Naive thymus-derived CD4-positive, alpha-beta T cell (primary cell): Measurements from ENCODE around the gene CT47C1. TPM values are rescaled to one million over a fixed set of nuclear protein-coding genes. Genes with fewer than 3 reads are reported as not detected.
"Not testable (repeated sequence)": the region's sequence is repeated elsewhere in the genome, so short reads cannot be mapped to it uniquely, and the experiment has no call there.

Experiments used
- ATAC-seq: fragments of 150-1000 bp; cut with Tn5 transposase; 2 replicates; pipeline ENCODE4 v1.10.0; 2021; ENCODE audit warnings: mild to moderate bottlenecking, moderate library complexity
- CTCF ChIA-PET: fragments of 350-600 bp; sonication (Branson Sonifier 250); formaldehyde crosslinking; loops from one replicate; lab custom pipeline; 2021; ENCODE audit warnings: antibody characterized with exemption; lab: Charles Lee
- POLR2A ChIA-PET: fragments of 350-600 bp; sonication (Branson Sonifier 250); formaldehyde crosslinking; loops from one replicate; lab custom pipeline; 2021; ENCODE audit warnings: antibody characterized with exemption, inconsistent platforms; lab: Charles Lee
- DNase-seq, 9 donors: peaks; one replicate each; pipeline versions ENCODE4 v3.0.0 to v3.0.0-alpha.2; 2020 to 2022; ENCODE audit warnings: mixed read lengths in 1 of 9
- H3K27ac ChIP-seq: one replicate; pipeline ENCODE4 v1.7.0; 2013; ENCODE audit warnings: mild to moderate bottlenecking, low read depth, low read length, moderate library complexity
- H3K27me3 ChIP-seq, 2 donors: one replicate each; pipeline ENCODE4 v1.7.0; 2013; ENCODE audit warnings: low read length in 2 of 2, mild to moderate bottlenecking in 2 of 2, moderate library complexity in 2 of 2; ENCODE audit not compliant: control insufficient read depth in 2 of 2, insufficient read depth in 2 of 2
- H3K36me3 ChIP-seq, 3 experiments: 1 replicate in 2 of 3; 2 replicates in 1 of 3; pipeline ENCODE4 v1.7.0; 2013; ENCODE audit warnings: low read length in 3 of 3, mild to moderate bottlenecking in 3 of 3, moderate library complexity in 1 of 3; ENCODE audit not compliant: insufficient read depth in 3 of 3, control insufficient read depth in 2 of 3
- H3K4me1 ChIP-seq, 2 donors: one replicate each; pipeline ENCODE4 v1.7.0; 2013; ENCODE audit warnings: low read length in 2 of 2, mild to moderate bottlenecking in 2 of 2, moderate library complexity in 1 of 2; ENCODE audit not compliant: control insufficient read depth in 2 of 2, insufficient read depth in 2 of 2
- H3K4me3 ChIP-seq: 2 replicates; pipeline ENCODE4 v1.7.0; 2013; ENCODE audit warnings: mild to moderate bottlenecking, low read length
- H3K9me3 ChIP-seq, 3 experiments: 1 replicate in 2 of 3; 2 replicates in 1 of 3; pipeline ENCODE4 v1.7.0; 2013; ENCODE audit warnings: low read length in 3 of 3; ENCODE audit not compliant: control insufficient read depth in 2 of 3
- H3K27ac Mint-ChIP-seq, 9 donors: one replicate each; pipeline ENCODE4 v1.8.0; 2020 to 2022; ENCODE audit warnings: mixed read lengths in 9 of 9, mild to moderate bottlenecking in 8 of 9, moderate library complexity in 5 of 9, inconsistent platforms in 2 of 9
- H3K27me3 Mint-ChIP-seq, 5 donors: one replicate each; pipeline ENCODE4 v1.8.0; 2021 to 2022; ENCODE audit warnings: mixed read lengths in 5 of 5, mild to moderate bottlenecking in 1 of 5
- H3K36me3 Mint-ChIP-seq, 5 donors: one replicate each; pipeline ENCODE4 v1.8.0; 2020 to 2022; ENCODE audit warnings: mixed read lengths in 5 of 5, mild to moderate bottlenecking in 3 of 5, inconsistent platforms in 1 of 5
- H3K4me1 Mint-ChIP-seq, 7 donors: one replicate each; pipeline ENCODE4 v1.8.0; 2020 to 2022; ENCODE audit warnings: mixed read lengths in 7 of 7, mild to moderate bottlenecking in 3 of 7, inconsistent platforms in 1 of 7
- H3K4me3 Mint-ChIP-seq, 10 donors: one replicate each; pipeline ENCODE4 v1.8.0; 2020 to 2022; ENCODE audit warnings: mild to moderate bottlenecking in 10 of 10, mixed read lengths in 10 of 10, moderate library complexity in 6 of 10, inconsistent platforms in 2 of 10
- H3K9me3 Mint-ChIP-seq, 11 donors: one replicate each; pipeline ENCODE4 v1.8.0; 2020 to 2022; ENCODE audit warnings: mixed read lengths in 11 of 11, mild to moderate bottlenecking in 4 of 11, inconsistent platforms in 1 of 11, moderate library complexity in 1 of 11
- intact Hi-C, 2 donors: fragments of 100-400 bp; cut with micrococcal nuclease; formaldehyde crosslinking; loops; one replicate each; pipeline ENCODE4 v1.15.1; 2023
- polyA plus RNA-seq, 2 donors: library from polyadenylated mRNA; unstranded; fragments of 300-500 nt; fragmentation: Illumina TruSeq; gene quantifications; one replicate each; pipeline ENCODE4 v1.2.3, GENCODE V29; 2021
- total RNA-seq, 6 experiments: library from RNA in 5 of 6; stranded (reverse) in 5 of 6; gene quantifications; 1 replicate in 5 of 6; 2 replicates in 1 of 6; pipeline ENCODE4 v1.2.3 and lab custom pipeline; 2021 to 2026

CT47C1 gene
- total RNA-seq = not detected
- polyA plus RNA-seq = not detected
- total RNA-seq (lab: John Stamatoyannopoulos, UW) = not detected

- no peaks in the 10 kb centered on the region for H3K27me3 Mint-ChIP-seq
- intact Hi-C loops = no loop called here
- H3K36me3 Mint-ChIP-seq = no peaks in the 10 kb centered on the region
- Histone ChIP-seq H3K27me3 (no peaks in the 10 kb centered on the region), H3K4me1 (no peaks in the 10 kb centered on the region), H3K36me3 (no peaks in the 10 kb centered on the region), H3K4me3 (no peak within 1 kb of the TSS), H3K9me3 (no peaks in the 10 kb centered on the region), H3K27ac (no peak within 1 kb of the TSS)
- peaks cover 0 to 2% (median 0%) of the 10 kb centered on the region in 11 donors for H3K9me3 Mint-ChIP-seq
- no peak within 1 kb of the TSS for H3K4me3 Mint-ChIP-seq
- DNase-seq (no peak), ATAC-seq (no peak)
- H3K4me1 Mint-ChIP-seq = peaks cover 0 to 2% (median 0%) of the 10 kb centered on the region in 7 donors
- POLR2A ChIA-PET = no interaction called here
- CTCF ChIA-PET = no interaction called here
- no peak within 1 kb of the TSS for H3K27ac Mint-ChIP-seq
Measured at GRCh38 chrX:119072744-119073143, at the start of gene CT47C1. CT47C1 (plus strand) TSS chrX:119072993; CDS start chrX:119073226, 233 bp downstream.

GRCh38 chrX:119025900-119026299 is 46.9 kb upstream of the CT47C1 start:
- Mint-ChIP-seq H3K36me3 (no peaks in the 10 kb centered on the region), H3K4me1 (no peaks in the 10 kb centered on the region), H3K4me3 (no peak overlapping the region), H3K9me3 (peaks cover 0 to 2% (median 0%) of the 10 kb centered on the region in 11 donors), H3K27ac (no peak overlapping the region), H3K27me3 (no peaks in the 10 kb centered on the region)
- H3K27ac ChIP-seq = no peak overlapping the region
- intact Hi-C loops = no loop called here
- ATAC-seq (no peak), DNase-seq (no peak)
- H3K4me1 ChIP-seq = no peaks in the 10 kb centered on the region
- no peaks in the 10 kb centered on the region for H3K9me3 ChIP-seq
- no peak overlapping the region for H3K4me3 ChIP-seq
- ChIA-PET POLR2A (no interaction called here), CTCF (no interaction called here)
- H3K27me3 ChIP-seq = no peaks in the 10 kb centered on the region
- H3K36me3 ChIP-seq = no peaks in the 10 kb centered on the region

- not testable (repeated sequence) for DNase-seq, H3K27me3 Mint-ChIP-seq
Measured at GRCh38 chrX:119026344-119026743, 46.4 kb upstream of the CT47C1 start.

GRCh38 chrX:119027960-119028732 is 44.6 kb upstream of the CT47C1 start:
- CTCF ChIA-PET, ATAC-seq, H3K36me3 ChIP-seq, H3K4me1 Mint-ChIP-seq, H3K4me3 Mint-ChIP-seq, H3K27me3 Mint-ChIP-seq, H3K4me3 ChIP-seq, H3K27ac ChIP-seq, H3K27me3 ChIP-seq, DNase-seq, H3K9me3 ChIP-seq, H3K9me3 Mint-ChIP-seq, H3K27ac Mint-ChIP-seq, H3K36me3 Mint-ChIP-seq, intact Hi-C loops, H3K4me1 ChIP-seq: not testable (repeated sequence)
- POLR2A ChIA-PET = interaction anchor here (0.7 kb wide), 1 partner anchor 763 kb away, joined by 3 read pairs; the partner anchor contains the start of gene RPL39

More at GRCh38 chrX:119026344-119026743, 46.4 kb upstream of the CT47C1 start:
- intact Hi-C loops, H3K27ac Mint-ChIP-seq, H3K4me1 Mint-ChIP-seq, H3K4me3 Mint-ChIP-seq, H3K9me3 Mint-ChIP-seq, CTCF ChIA-PET, H3K27me3 ChIP-seq, H3K9me3 ChIP-seq, POLR2A ChIA-PET, H3K4me3 ChIP-seq, H3K36me3 Mint-ChIP-seq, H3K36me3 ChIP-seq, H3K4me1 ChIP-seq, ATAC-seq, H3K27ac ChIP-seq: not testable (repeated sequence)

- Histone ChIP-seq H3K4me1 (no peaks in the 10 kb centered on the region), H3K4me3 (no peak overlapping the region), H3K27ac (no peak overlapping the region), H3K27me3 (no peaks in the 10 kb centered on the region), H3K36me3 (no peaks in the 10 kb centered on the region), H3K9me3 (no peaks in the 10 kb centered on the region)
- ChIA-PET CTCF (no interaction called here), POLR2A (no interaction called here)
- no peak overlapping the region for H3K27ac Mint-ChIP-seq
- no peaks in the 10 kb centered on the region for H3K4me1 Mint-ChIP-seq
- no peaks in the 10 kb centered on the region for H3K36me3 Mint-ChIP-seq
- no peak overlapping the region for H3K4me3 Mint-ChIP-seq
- intact Hi-C loops = no loop called here
- ATAC-seq (no peak), DNase-seq (no peak)
- H3K9me3 Mint-ChIP-seq = peaks cover 0 to 5% (median 0%) of the 10 kb centered on the region in 11 donors
- H3K27me3 Mint-ChIP-seq = peaks cover 0 to 4% (median 0%) of the 10 kb centered on the region in 5 donors
Measured at GRCh38 chrX:119028733-119029330, 44.0 kb upstream of the CT47C1 start.

- H3K27me3 ChIP-seq, H3K9me3 Mint-ChIP-seq, H3K36me3 ChIP-seq, H3K27me3 Mint-ChIP-seq, H3K27ac ChIP-seq, CTCF ChIA-PET, H3K4me1 ChIP-seq, H3K9me3 ChIP-seq, DNase-seq, H3K36me3 Mint-ChIP-seq, ATAC-seq, H3K4me3 Mint-ChIP-seq, intact Hi-C loops, H3K27ac Mint-ChIP-seq, H3K4me3 ChIP-seq, POLR2A ChIA-PET, H3K4me1 Mint-ChIP-seq: not testable (repeated sequence)
Measured at GRCh38 chrX:119029656-119030055, 43.1 kb upstream of the CT47C1 start.

- CTCF ChIA-PET = no interaction called here
- Histone ChIP-seq H3K4me3 (no peak overlapping the region), H3K4me1 (no peaks in the 10 kb centered on the region), H3K9me3 (no peaks in the 10 kb centered on the region), H3K36me3 (no peaks in the 10 kb centered on the region), H3K27ac (no peak overlapping the region), H3K27me3 (no peaks in the 10 kb centered on the region)
- ATAC-seq (no peak), DNase-seq (no peak)
- Mint-ChIP-seq H3K36me3 (no peaks in the 10 kb centered on the region), H3K4me3 (no peak overlapping the region), H3K27me3 (peaks cover 0 to 4% (median 0%) of the 10 kb centered on the region in 5 donors), H3K27ac (no peak overlapping the region), H3K4me1 (no peaks in the 10 kb centered on the region), H3K9me3 (peaks cover 0 to 6% (median 3%) of the 10 kb centered on the region in 11 donors)
- POLR2A ChIA-PET = no interaction called here
- intact Hi-C loops = no loop called here
Measured at GRCh38 chrX:119030990-119031389, 41.8 kb upstream of the CT47C1 start.
